ENCODE results near the gene PTPRN2.

- TF ChIP-seq CTCF (conservative IDR thresholded peaks at IDR 0.05 in 1 of 2, IDR thresholded peaks at IDR 0.05 in 1 of 2; ENCODE audit: low read depth in 1 of 2, low read length in 2 of 2), result no peak
- no peak for TF ChIP-seq EZH2 (IDR thresholded peaks at IDR 0.05; ENCODE audit: low read length, missing control alignments)
These were observed 754.6 kb downstream of the PTPRN2 start for GRCh38 chr7:157832866-157833607.

Measured in fibroblast of lung (primary cell).